Cardiac ventricle fibroblast (primary cell): ENCODE results near the gene RNF123. TPM values are rescaled to one million over a fixed set of nuclear protein-coding genes. Genes with fewer than 3 reads are reported as not detected.

Experiments
- total RNA-seq: library from RNA; depleted of rRNA; stranded (reverse); fragments of >200 nt; gene quantifications from 2 replicates; pipeline ENCODE4 v1.2.3, GENCODE V29; 2015

Gene RNF123
- total RNA-seq: 14.2 and 18.6 TPM in 2 replicates

DNA sequence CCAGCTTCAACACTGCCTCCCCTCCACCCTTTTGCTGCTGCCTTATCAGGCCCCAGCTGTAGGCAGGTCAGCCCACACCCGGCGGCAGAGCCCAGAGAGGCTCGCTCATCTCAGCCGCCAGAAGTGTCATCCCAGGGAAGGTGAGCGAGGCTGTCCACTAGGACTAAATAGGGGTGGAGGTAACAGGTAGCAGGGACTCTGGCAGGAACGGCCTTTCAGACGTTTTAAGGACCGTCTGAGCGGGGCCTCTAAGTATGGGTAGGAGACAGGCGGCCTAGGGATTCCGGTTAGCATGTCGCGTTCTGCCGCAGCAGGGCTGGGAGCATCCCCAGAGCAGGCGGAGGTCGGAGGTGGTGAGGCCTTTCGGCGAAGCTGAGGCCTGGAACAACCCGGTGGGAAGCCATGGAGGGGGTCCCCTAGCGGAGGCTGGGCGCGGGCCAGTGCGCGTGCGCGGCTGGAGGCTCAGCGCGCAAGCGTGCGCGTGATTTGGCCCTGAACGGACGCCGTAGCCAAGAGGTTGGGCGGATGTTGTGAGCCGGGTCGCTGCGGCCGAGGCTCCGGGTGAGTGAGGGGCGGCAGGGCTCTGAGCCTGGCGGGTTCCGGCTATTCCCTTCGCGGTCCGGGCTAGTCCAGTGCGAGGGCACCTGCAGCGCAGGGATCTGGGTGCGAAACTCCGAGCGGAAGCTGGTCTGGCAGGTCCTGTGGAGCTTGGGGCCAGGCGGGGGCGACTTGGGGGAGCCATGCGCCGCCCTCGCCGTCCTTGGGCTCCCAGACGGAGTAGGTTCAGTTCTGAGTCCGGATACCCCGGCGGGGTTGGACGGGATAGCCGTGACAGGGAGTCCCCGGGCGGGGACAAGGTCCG lies at the start of gene RNF123, which contains the start of gene MST1:
TSS of gene RNF123 (plus strand) at position 512 of the 862 bp plus-strand sequence. CDS start 1,609 bp downstream, outside the sequence.
TSS of gene MST1 (minus strand) at position 429 of the 862 bp plus-strand sequence. CDS start 783 bp downstream, outside the sequence.

DNA sequence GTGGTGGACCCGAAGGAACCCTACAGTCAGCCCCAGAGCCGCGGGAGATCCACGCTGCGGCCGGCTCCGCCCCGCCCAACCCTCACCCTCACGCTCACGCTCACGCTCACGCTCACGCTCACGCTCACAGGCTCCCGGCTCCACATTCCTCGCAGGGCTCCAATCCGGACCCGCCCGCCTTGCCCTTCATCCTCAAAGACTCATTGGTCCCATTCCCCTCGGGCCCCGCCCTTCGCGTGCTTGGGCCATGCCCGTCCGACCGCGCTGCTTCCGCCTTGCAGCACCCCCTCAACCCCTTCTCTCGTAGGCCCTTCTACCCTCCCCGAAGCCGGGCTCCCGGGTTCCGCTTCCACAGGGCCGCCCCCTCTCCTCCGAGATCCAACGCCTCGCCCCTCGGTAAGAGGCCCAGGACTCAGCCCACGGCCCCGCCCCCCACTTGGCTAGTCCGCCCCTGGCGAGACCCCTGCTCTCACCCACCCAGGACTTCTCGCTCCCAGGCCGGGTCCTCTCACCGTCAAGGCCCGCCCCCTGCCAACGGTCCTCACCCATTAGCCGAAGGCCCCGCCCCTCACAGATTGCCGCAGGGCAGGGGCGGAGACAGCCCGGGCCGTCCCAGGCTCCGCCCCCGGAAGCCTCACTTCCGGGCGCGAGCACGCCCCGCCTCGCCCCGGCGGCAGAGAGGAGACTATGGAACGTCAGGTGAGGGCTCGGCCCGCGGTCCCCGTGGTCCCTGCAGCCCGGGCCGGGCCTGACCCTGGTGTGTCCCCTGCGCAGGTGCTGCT lies 15.5 kb upstream of the RNF123 start, which contains the start of gene APEH:
TSS of gene APEH (plus strand) at position 637 of the 782 bp plus-strand sequence. CDS start at position 688, 51 bp downstream.

DNA sequence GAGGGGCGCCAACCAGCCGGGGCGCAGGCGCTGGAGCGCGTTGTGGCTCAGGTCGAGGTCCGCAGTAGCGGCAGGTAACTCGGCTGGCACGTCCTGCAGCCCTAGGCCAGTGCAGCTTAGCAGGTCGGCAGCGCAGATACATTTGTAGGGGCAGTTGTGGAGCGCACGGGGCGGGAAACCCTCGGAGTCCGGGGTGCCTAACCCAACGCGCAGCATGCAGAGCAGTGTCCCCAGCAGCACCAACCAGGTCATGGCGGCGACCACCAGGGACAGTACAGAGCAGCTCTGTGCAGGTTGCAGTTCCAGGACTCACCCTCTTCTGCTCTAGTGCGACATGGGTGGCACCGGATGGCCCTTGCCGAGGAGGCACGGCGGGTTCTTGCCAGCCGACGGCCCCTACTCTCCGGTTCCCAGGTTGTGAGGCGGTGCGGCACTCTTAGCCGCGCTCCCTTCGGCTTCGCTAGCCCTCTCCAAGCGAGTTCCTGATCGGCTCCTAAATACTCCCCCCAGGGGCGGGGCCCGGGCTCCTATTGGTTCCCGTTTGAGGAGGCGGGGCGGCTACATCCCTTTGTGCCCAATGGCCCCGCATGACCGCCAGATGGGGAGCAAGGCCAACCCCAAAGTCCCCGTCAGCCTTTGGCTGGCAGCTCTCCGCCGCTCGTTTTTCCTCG lies 30.0 kb downstream of the RNF123 start, which contains the start of gene AMIGO3:
TSS of gene AMIGO3 (minus strand) at position 471 of the 671 bp plus-strand sequence. CDS start at position 252, 219 bp downstream.

DNA sequence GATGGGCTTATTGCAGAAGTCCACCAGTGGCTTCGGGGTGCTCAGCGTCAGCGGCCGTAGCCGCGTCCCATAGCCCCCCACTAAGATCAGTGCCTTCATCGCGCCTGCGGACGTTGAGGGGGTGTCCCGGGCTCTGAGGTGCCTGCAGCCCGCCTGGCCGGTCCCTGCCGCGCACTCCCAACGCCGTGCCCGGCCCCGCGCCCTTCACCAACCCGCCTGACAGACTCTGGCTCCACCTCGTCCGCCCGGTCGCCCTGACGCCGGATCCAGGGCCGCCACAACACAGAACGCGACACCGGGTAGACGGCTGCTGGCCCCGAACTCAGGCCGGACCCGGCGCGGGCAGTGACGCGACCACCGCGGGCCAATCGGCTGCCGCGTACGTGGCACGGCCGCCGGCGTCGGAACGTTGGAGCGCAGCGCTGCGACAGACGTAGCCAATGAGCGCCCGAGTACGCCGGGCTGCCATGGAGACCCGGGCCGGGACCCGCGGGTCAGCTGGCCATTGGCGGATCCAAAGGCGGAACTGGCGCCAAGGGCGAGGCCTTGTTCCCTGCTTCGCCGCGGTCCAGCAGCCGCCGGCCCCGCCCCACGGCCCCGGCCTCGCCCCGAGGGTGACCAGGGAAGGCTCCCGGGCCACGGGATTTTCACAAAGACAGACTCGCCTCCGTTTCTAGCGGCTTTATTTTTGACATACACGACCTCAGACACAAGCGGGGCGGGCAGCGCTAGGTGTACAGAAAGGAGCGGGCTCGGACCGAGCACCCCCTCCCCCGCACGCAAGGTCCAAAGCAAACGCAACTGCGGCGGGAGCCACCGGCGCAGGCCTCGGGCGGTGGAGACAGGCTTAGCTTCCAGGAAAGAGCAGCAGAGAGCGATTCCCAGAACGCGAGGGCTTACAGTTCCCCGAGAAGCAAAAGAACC lies 34.5 kb downstream of the RNF123 start, which contains the start of gene GMPPB:
TSS of gene GMPPB (minus strand) at position 324 of the 924 bp plus-strand sequence. CDS start at position 99, 225 bp downstream.

Other genes with a start within 250 kb of the RNF123 start
- gene DAG1, start 219.3 kb upstream of the RNF123 start, total RNA-seq: 35.4 and 40.0 TPM in 2 replicates
- 0.10 and 0.37 TPM in 2 replicates for gene BSN, start 135.1 kb upstream of the RNF123 start, total RNA-seq
- 51.9 and 66.4 TPM in 2 replicates for gene APEH, start 15.2 kb upstream of the RNF123 start, total RNA-seq
- gene MST1, start 83 bp upstream of the RNF123 start, total RNA-seq: 1.4 and 3.1 TPM in 2 replicates
- 0.31 and 0.54 TPM in 2 replicates for gene AMIGO3, start 30.1 kb downstream of the RNF123 start, total RNA-seq
- 18.3 and 23.6 TPM in 2 replicates for gene GMPPB, start 34.4 kb downstream of the RNF123 start, total RNA-seq
- 41.2 and 42.1 TPM in 2 replicates for gene IP6K1, start 97.0 kb downstream of the RNF123 start, total RNA-seq
- gene CDHR4, start 110.3 kb downstream of the RNF123 start, total RNA-seq: not detected in 2 replicates
- 1.6 and 4.9 TPM in 2 replicates for gene INKA1, start 113.7 kb downstream of the RNF123 start, total RNA-seq
- 30.3 and 31.1 TPM in 2 replicates for gene UBA7, start 124.4 kb downstream of the RNF123 start, total RNA-seq
- 1.1 and 7.3 TPM in 2 replicates for gene TRAIP, start 167.0 kb downstream of the RNF123 start, total RNA-seq
- gene CAMKV, start 180.3 kb downstream of the RNF123 start, total RNA-seq: not detected in 2 replicates
- gene MST1R, start 214.3 kb downstream of the RNF123 start, total RNA-seq: 0.34 TPM in 1 of 2 replicates, not detected in the other
- 8.3 and 11.9 TPM in 2 replicates for gene MON1A, start 240.3 kb downstream of the RNF123 start, total RNA-seq